Stimulated activated CD8-positive, alpha-beta memory T cell treated with anti-CD3 and anti-CD28 coated beads, Interleukin-15, amount 100 ng/mL, for 1 hour (primary cell): ENCODE measurements around the gene ARAP2.

ENCODE experiments used
- DNase-seq: peaks from one replicate; pipeline ENCODE4 v3.0.0-alpha.2; 2020; ENCODE audit warnings: low read depth

Gene ARAP2

DNA sequence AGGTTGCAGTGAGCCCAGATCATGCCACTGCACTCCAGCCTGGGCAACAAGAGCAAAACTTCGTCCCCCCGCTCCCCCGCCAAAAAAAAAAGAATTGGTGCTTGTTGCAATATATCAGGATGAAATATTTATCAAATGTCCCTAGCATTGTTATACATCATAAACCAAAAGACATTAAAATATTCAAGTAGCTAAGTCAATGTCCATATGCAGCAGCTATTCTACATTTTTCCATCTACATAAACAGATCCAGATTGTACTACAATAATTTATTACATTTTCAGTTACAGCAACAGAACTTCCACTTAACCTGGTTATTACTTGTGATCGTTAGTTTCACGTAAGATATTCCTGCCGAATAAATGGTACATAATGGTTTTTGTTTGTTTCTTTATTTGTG is 64.1 kb downstream of the ARAP2 start:
- no peak for DNase-seq

GRCh38 chr4:36178484-36178883 is 65.8 kb downstream of the ARAP2 start:
- no peak for DNase-seq

GRCh38 chr4:36177946-36178345 is 66.4 kb downstream of the ARAP2 start:
- DNase-seq = no peak

GRCh38 chr4:36174570-36174969 is 69.7 kb downstream of the ARAP2 start:
- no peak for DNase-seq

DNA sequence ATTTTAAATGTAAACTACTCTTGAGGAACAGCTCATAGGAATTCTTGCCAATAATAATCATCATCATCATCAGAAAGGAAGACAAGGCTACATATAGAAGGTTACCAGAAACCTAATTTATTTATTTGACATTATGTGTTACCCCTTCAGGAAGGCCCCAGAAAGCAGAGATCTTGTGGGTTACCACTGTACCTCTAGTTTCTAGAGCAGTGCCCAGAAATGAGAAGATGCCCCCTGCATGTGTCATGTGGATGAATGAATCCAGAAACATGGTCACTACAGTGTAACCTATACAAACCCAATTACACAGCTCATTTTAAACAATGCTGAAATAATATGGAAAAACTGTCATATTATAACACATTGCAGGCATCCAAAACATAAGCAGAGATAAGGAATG is 70.4 kb downstream of the ARAP2 start:
- no peak for DNase-seq

DNA sequence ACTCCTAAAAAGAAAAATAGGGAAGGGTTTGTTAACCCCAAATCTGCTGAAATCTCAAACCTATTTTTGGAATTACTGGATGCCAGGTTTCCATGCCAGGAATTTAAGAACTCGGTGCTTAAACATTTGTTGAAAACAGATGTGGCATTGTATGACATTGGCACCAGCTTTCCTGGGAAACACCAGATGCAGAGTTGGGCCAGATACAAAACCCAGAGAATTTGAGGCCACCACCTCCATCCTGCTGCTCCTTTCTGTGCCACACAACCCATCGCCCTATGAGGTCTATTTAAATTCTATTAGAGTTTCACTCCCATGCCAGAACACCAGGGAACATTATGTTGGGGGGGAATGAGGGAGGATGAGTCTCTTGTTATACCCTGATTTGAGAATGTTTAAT is 71.7 kb downstream of the ARAP2 start:
- no peak for DNase-seq

DNA sequence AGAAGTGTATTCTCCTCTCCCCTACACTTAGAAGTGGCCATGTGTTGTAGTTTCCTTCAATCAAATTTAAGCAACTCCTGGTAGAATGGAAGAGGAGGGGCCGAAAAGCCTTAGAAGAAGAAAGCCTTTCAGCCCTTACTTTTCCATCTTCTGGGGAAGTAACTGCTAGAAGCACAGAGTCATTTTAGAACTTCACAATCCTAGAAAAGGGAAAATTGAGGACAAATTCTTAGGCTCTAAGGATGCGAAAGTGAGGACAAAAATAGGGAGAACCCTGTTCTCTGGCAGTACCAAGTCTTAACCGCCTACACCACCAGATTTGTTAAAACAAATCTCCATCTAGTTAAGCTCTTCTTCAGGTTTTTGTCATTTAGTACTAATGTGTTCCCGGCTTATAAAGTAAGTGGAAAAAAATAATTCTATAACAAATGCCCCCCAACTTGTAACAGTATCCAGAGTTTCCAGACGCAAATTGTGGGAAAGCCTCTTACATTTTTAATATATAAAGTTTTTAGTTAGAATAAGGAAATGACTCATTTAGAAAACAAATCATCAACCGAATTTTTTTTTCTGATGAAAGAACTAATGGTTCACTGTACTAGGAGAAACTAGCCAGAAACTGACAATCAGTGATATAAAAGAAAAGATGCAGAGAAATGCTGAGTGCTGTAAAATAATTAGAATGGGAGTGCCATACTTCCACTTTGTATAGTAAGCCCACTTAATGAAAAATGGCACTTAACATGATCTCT is 76.0 kb downstream of the ARAP2 start:
- no peak for DNase-seq

DNA sequence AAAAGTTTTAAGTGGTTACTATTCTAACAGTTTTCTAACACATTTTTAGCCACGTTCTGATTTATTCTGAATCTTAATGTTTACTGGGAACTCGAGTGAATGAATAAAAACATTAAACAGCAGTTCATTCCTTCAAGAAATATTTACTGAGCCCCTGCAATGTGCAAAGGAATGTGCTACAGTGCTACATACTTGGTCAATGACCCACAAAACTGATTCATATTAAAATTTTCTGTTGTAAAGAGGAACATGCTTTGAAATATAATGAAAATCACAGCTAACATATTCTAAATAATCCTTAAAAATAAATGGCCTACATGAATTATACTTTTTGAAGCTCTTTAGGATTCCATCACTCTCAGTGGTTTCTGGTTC is 78.7 kb downstream of the ARAP2 start:
- DNase-seq = no peak

DNA sequence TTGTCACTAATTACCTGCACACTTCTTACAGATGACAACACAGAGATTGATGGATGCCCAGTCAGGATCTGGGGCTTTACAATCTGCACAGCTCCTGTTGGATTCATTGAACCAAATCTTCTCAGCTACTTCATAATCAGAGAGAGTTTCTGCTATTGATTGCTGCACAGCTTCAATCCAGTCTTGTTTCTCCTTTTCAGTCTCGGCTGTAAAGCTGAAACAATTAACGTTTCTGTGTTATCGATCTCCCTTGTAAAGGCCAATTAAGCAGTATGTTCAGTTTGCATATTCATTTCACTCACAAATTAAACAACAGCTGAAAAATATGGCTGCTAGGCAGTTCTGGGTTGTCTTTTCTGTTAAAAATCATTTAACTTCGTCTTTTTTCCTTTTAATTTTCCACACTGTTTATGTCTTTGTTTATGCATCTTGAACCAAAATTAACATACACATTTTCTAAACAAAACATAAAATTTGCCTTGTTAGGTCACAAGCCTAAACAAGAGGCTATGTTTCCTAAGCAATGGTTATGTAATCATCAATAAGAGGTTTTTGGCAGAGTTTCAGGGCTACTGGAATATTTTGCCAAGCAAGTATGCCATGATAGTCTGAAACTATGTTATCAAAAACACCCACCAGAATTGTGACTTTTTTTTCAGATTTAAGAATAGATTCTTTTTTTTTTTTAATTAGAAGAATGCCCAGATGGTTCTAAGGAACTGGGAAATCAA is 79.2 kb downstream of the ARAP2 start:
- no peak for DNase-seq

GRCh38 chr4:36163198-36163597 is 81.1 kb downstream of the ARAP2 start:
- no peak for DNase-seq

DNA sequence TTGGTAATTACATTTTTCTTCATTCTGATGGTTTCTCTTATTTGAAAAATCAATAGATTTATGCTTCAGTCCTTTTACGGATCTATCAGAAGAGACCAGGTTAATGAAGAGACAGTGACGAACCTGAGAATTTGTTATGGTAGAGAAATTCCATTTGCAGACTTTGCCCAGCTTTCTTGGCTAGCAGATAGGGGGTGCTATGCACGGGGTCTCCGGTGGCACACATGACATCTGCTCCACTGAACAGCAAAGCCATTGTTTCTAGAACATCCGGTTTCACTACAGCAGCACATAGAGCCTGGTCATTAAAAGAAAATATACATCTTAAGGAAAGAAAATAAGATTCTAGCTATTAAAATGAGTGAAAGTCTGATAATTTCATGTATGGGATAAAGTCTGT is 85.1 kb downstream of the ARAP2 start:
- DNase-seq = no peak

DNA sequence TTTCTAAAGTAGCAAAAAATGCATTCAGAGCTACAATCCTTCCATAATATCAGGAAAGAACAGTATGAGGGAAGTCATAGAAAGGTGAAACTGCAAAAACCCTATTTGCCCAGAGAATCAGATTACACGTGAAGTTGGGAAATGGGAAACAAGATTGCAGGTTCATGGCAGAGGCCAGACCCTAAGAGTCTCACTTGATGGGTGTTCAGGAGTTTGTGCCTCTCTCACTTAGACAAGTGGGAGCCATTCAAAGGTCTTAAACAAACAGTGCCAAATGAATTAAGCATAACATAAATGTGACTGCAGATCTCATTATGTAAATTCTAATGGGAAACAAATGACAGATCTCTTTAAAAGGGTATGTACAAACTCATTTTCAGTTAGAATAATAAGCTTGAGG is 91.6 kb downstream of the ARAP2 start:
- DNase-seq = no peak

GRCh38 chr4:36142504-36142903 is 101.8 kb downstream of the ARAP2 start:
- DNase-seq = no peak

DNA sequence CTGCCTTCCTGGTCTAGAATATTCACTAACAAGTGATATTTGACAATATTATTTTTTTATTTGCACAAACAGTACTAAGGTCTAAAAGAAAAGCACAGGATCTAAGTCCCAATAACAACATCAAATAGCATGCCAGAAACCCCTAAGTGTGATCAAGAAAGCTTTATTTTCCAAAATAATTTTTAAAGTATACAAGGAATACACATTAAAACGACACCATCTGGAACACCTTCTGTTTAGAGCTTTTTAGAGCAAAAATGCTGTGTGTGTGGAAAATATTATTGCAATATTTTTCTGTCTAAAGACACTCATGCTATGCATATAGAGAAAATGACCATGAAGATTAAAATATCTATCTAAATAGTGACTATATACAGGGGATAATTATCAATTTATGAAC is 103.1 kb downstream of the ARAP2 start:
- DNase-seq = no peak

DNA sequence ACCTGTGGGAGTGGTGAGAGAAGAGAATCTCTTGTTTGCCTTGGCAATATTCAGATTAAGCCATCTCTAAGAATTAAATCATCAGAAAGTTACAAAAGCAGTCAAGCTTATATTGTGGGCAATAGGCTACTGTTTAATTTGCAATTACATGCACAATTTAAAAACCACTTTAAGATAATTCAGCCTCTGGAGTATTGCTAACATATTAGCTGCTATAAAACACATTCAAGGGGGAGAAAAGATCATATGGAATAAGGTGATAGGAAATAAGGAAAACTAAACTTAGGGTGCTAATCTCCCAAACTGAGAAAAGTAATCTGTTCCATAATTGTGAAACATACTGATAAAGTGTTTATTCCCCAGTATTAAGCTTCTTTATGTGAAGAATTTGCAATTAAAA is 103.9 kb downstream of the ARAP2 start:
- DNase-seq = no peak

DNA sequence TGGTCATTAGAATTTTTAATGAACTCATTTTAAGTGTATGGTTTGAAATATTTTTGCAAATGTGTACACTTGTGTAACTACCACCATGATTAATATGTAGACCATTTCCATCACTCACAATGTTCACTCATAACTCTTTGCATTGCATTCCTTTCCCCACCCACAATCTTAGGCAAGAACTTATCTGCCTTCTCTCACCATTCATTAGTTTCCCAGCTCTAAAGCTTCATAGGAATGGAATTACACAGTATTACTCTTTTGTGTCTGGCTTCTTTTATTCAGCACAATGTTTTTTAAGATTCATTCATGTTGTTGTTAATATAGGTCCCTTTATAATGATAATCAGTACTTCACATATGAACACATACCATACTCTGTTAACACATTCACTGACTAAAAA is 106.1 kb downstream of the ARAP2 start:
- DNase-seq = no peak

DNA sequence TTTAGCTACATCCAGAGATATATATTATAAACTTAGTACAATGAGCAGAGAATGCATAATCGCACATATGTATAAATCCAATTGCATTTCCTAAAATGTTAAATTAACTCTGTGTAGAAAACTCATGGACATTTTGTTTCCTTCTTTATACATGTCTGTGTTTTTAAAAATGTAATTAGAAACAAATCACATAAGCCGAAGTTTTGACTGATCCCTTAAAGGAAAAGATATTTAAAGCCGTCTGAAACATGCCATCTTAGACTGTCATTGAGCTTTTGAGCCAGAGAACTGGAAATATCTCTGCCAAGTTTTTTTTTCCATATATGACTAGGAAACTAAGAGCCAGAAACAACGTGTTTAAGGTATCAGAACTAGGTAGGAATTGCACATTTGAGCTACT is 107.0 kb downstream of the ARAP2 start:
- no peak for DNase-seq

DNA sequence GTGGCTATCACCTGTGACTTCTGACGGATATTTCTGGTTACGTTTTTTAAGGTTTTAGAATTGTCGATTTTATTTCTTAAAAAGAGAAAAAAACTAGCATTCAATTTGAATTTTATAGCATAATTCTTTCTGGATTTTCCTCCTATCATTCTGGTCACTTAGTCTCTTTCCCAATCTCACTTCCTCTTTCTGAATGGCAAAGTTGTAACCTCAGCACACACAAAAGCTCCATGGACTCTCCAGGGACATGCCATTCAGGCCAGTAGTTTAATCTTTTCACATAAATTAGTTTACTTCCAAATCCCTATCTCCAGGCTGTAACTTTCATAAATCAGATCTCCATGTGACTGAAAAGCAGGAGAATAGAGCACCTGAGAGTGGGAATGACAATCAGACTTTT is 110.7 kb downstream of the ARAP2 start:
- no peak for DNase-seq

- DNase-seq = no peak
These were observed 111.2 kb downstream of the ARAP2 start for GRCh38 chr4:36133086-36133485.

DNA sequence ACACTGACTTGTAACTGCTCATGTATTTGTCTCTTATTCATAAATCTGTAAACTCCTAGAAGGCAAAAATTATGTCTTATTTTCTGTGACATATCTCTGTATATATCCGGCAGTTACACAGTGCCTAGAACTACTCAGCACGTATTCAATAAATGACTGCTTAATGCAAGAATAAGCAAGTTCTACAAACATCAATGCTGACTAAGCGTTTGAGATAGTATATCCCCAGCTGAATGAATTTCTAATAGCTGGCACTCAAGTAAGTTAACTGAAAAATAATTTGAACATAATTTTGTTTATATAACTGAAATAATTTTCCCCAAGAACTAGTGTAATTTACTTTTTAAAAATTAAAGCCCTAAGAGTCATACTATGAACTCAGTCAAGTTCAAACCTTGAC is 113.7 kb downstream of the ARAP2 start:
- DNase-seq = no peak

- no peak for DNase-seq
These were observed 115.6 kb downstream of the ARAP2 start for GRCh38 chr4:36128689-36129088.

GRCh38 chr4:36123906-36124305 is 120.4 kb downstream of the ARAP2 start:
- DNase-seq = no peak

- no peak for DNase-seq
These were observed 129.0 kb downstream of the ARAP2 start for GRCh38 chr4:36115312-36115711.

- DNase-seq = no peak
These were observed 133.1 kb downstream of the ARAP2 start for GRCh38 chr4:36111172-36111571.
